ENCODE results near the gene FOXL3.

The FOXL3 gene

GRCh38 chr7:336810-337566 lies 47.0 kb downstream of the FOXL3 start:
- no peaks in the 10 kb centered on the region for H3K79me2 ChIP-seq (ENCODE audit: control insufficient read depth, low read length)
- no peak overlapping the region for H3K4me3 ChIP-seq (ENCODE audit: low read length)
- H4K20me1 ChIP-seq (ENCODE audit: control insufficient read depth, insufficient read depth, low read depth, low read length) = no peaks in the 10 kb centered on the region
- no peak overlapping the region for H3K27ac ChIP-seq (ENCODE audit: low read depth, low read length)
- H3K9me2 ChIP-seq (replicated peaks; ENCODE audit: control insufficient read depth, low read length) = no peaks in the 10 kb centered on the region
- peaks cover 67% of the 10 kb centered on the region for H3K9me3 ChIP-seq (ENCODE audit: control insufficient read depth, insufficient read depth, low read length)
- no peak overlapping the region for H3K4me2 ChIP-seq (ENCODE audit: low read length)
- TF ChIP-seq EZH2phosphoT487 (IDR thresholded peaks at IDR 0.05; ENCODE audit: borderline replicate concordance, low read length) (no peak), CTCF (IDR thresholded peaks at IDR 0.05; ENCODE audit: low read depth, low read length, poor library complexity, severe bottlenecking) (no peak)
- H3F3A ChIP-seq (ENCODE audit: control insufficient read depth, insufficient read depth) = peaks cover 15% of the 10 kb centered on the region
- H3K36me3 ChIP-seq (ENCODE audit: control insufficient read depth, low read length) = no peaks in the 10 kb centered on the region; the same call in 1 of the 2 replicates
- H3K4me1 ChIP-seq (ENCODE audit: control insufficient read depth, low read length) = no peaks in the 10 kb centered on the region
- no peaks in the 10 kb centered on the region for H3K27me3 ChIP-seq (ENCODE audit: control insufficient read depth, low read length)

- H3K27ac ChIP-seq (ENCODE audit: low read depth, low read length) = no peak overlapping the region
- H3K79me2 ChIP-seq (ENCODE audit: control insufficient read depth, low read length) = no peaks in the 10 kb centered on the region
- H3K4me2 ChIP-seq (ENCODE audit: low read length) = no peak overlapping the region
- no peaks in the 10 kb centered on the region for H3K27me3 ChIP-seq (ENCODE audit: control insufficient read depth, low read length)
- no peaks in the 10 kb centered on the region for H4K20me1 ChIP-seq (ENCODE audit: control insufficient read depth, insufficient read depth, low read depth, low read length)
- no peaks in the 10 kb centered on the region for H3K4me1 ChIP-seq (ENCODE audit: control insufficient read depth, low read length)
- H3K9me2 ChIP-seq (replicated peaks; ENCODE audit: control insufficient read depth, low read length) = no peaks in the 10 kb centered on the region
- H3F3A ChIP-seq (ENCODE audit: control insufficient read depth, insufficient read depth) = peaks cover 15% of the 10 kb centered on the region
- H3K9me3 ChIP-seq (ENCODE audit: control insufficient read depth, insufficient read depth, low read length) = peaks cover 72% of the 10 kb centered on the region
- TF ChIP-seq CTCF (IDR thresholded peaks at IDR 0.05; ENCODE audit: low read depth, low read length, poor library complexity, severe bottlenecking) (no peak), EZH2phosphoT487 (IDR thresholded peaks at IDR 0.05; ENCODE audit: borderline replicate concordance, low read length) (no peak)
- no peak overlapping the region for H3K4me3 ChIP-seq (ENCODE audit: low read length)
- H3K36me3 ChIP-seq (ENCODE audit: control insufficient read depth, low read length) = no peaks in the 10 kb centered on the region; the same call in 1 of the 2 replicates
These were observed 47.6 kb downstream of the FOXL3 start for GRCh38 chr7:337567-337951.

GRCh38 chr7:338295-339061 lies 48.5 kb downstream of the FOXL3 start:
- H3K36me3 ChIP-seq (ENCODE audit: control insufficient read depth, low read length) = no peaks in the 10 kb centered on the region; the same call in 1 of the 2 replicates
- H3K4me1 ChIP-seq (ENCODE audit: control insufficient read depth, low read length) = no peaks in the 10 kb centered on the region

More at GRCh38 chr7:338295-339061, 48.5 kb downstream of the FOXL3 start:
- peaks cover 12% of the 10 kb centered on the region for H3F3A ChIP-seq (ENCODE audit: control insufficient read depth, insufficient read depth)
- no peak for TF ChIP-seq CTCF (IDR thresholded peaks at IDR 0.05; ENCODE audit: low read depth, low read length, poor library complexity, severe bottlenecking)
- TF ChIP-seq EZH2phosphoT487 (IDR thresholded peaks at IDR 0.05; ENCODE audit: borderline replicate concordance, low read length) = no peak
- no peak overlapping the region for H3K4me2 ChIP-seq (ENCODE audit: low read length)
- H3K27ac ChIP-seq (ENCODE audit: low read depth, low read length) = no peak overlapping the region
- H3K27me3 ChIP-seq (ENCODE audit: control insufficient read depth, low read length) = no peaks in the 10 kb centered on the region
- no peaks in the 10 kb centered on the region for H3K79me2 ChIP-seq (ENCODE audit: control insufficient read depth, low read length)
- no peaks in the 10 kb centered on the region for H3K9me2 ChIP-seq (replicated peaks; ENCODE audit: control insufficient read depth, low read length)
- H3K9me3 ChIP-seq (ENCODE audit: control insufficient read depth, insufficient read depth, low read length) = peaks cover 74% of the 10 kb centered on the region
- no peak overlapping the region for H3K4me3 ChIP-seq (ENCODE audit: low read length)
- H4K20me1 ChIP-seq (ENCODE audit: control insufficient read depth, insufficient read depth, low read depth, low read length) = no peaks in the 10 kb centered on the region
